NCI-H146 (cell line): ENCODE data around the gene UBQLNL.

Experiments
- DNase-seq: peaks from one replicate; lab custom pipeline; 2025; lab: John Stamatoyannopoulos, UW

Gene UBQLNL

DNA sequence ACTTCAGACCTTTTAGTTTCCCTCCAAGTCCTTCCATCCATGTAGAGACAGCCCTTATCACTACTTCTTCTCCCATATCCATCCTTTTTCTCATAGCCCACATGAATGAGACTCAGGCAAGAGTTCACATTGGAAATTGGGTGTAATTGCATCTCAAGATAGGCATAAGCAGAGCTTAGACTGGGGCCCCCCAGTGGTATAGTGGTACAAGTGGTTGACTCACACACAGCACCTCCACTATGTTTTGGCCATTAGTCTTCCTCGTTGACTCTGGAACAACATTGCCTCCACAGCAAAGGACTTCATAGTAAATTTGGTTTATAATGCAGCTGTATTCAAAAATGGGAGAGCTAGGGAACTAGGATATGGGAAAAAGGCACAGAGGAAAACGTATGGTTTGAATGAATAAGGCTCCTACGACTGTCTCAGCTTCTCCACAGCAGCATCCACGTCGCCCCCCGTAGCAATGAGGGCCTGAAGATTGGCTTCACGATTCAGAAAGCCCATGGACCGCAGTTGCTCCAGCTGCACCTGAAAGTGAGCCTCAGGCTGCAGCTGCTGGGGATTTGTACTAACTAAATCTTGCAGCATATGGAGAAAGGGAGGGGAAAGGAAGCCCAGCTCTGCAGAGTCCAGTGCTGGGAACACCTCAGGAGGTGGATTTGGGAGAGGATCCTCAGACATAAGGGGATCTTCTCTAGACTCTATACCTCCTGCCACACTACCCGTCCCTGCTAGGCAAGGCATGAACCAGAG lies 9.1 kb downstream of the UBQLNL start:
- DNase-seq = no peak

DNA sequence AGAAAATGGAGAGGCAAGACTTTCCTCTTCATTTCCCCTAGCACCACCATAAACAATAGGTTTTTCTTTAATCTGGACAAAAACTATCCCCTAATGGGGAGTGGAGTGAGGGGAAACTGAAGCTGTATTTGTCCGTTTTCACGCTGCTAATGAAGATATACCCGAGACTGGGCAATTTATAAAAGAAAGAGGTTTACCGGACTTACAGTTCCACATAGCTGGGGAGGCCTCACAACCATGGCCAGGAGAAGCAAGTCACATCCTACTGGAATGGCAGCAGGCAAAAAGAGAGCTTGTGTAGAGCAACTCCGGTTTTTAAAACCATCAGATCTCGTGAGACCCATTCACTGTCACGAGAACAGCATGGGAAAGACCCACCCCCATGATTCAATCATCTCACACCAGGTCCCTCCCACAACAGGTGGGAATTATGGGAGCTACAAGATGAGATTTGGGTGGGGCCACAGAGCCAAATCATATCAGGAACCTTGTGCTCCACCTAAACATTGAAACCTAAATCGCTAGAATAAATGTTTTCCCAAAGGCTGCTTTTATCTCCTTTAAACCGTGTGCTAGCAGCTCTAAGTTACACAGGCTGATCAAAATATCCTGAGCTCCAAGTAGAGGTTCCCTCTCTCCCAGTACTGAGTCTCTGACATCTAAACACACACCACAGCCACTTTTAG lies 11.0 kb downstream of the UBQLNL start:
- no peak for DNase-seq

DNA sequence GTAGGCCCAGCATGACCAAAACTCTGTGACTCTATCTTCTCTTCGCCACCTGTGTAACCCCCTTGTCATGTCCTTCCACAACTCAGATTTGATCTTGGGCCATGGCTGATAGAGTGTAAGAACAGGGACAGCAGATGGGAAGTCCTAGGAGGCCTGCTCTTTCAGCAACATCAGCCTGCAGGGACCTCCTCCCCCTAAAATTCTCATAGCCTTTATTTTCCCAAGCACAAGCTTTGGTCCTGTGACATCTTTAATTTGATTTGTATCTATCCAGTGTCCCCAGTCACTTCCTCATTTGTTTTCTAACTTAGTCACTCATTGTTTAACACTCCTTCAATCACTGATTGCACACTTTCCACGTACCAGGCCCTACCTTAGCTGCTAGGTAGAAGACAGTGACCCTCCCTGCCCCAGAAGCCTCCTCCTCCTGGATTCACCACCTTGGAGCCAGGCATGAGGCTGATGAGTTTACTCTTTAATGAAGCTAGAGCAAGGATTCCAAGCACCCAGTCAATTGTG lies 12.0 kb downstream of the UBQLNL start:
- no peak for DNase-seq

DNA sequence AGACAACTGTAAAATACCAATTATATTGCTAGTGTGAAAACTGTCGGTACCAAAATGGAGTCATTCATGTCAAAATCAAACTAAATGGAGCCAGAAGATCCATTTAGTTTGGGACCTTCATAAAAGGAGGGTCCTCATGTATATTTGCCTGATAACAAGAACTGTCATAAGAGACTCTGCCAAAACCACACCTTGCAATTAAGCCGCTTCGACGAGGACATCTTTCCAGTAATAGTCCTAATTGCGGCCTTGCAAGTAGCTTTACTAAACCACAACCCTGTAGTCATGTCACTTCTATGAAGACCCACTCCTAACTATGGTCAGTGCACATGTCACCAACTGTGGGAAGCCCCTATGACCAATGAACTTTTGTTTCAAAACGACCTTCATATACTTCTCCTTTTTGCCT lies 16.1 kb downstream of the UBQLNL start:
- no peak for DNase-seq

DNA sequence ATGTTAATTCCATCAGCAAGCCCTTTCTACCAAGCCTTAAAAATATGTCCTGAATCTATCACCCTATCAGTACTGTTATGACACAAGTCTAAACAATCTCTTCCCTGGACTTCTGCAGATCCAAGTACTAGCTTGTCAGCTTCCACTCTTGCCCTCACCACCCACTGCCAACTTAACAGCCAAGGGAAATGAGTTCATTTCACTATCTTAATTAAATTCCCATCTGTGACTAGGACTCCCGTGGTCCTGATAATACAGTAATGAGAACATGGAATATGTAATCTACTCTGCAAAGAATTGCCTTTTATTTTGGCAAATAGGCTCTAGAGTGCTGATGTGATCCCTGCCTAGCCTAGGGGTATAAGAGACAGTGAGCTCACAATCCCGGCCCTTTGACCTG lies 16.8 kb downstream of the UBQLNL start:
- no peak for DNase-seq

DNA sequence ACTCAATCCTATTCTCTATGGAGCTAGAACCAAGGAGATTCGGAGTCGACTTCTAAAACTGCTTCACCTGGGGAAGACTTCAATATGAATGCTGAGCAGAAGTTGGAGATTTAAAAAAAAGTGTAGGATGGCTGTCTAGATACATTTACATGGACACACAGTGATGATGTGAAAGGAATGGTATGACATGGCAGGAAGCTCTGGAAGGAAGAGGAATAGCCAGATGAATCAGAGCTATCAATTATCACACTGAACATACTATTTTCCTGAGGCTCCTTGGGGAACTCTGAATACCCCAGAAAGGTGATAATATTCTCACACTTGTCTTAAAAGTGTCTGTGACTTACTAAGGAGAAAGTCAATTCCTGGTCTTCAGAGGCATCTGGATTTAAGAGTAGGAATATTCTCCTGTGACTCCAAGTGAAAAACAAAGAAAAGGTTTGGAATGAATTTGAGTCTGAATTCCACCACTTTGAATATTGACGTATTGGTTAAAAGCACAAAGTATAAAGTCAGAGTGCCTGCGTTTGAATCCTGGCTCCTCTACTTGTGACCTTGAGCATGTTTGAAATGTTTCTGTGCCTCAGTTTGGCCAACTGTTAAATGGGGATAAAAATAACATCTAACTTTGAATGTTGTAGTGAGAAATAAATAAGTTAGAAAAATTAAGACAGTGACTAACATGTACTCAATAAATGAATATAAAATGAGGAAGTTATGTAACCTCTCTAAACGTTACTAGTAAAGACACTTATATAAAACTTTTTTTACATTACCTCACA lies 26.7 kb downstream of the UBQLNL start:
- no peak for DNase-seq

DNA sequence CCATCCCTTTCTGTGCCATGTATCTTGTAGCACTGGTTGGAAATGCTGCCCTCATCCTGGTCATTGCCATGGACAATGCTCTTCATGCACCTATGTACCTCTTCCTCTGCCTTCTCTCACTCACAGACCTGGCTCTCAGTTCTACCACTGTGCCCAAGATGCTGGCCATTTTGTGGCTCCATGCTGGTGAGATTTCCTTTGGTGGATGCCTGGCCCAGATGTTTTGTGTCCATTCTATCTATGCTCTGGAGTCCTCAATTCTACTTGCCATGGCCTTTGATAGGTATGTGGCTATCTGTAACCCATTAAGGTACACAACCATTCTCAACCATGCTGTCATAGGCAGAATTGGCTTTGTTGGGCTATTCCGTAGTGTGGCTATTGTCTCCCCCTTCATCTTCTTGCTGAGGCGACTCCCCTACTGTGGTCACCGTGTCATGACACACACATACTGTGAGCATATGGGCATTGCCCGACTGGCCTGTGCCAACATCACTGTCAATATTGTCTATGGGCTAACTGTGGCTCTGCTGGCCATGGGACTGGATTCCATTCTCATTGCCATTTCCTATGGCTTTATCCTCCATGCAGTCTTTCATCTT lies 27.6 kb downstream of the UBQLNL start:
- DNase-seq = no peak

DNA sequence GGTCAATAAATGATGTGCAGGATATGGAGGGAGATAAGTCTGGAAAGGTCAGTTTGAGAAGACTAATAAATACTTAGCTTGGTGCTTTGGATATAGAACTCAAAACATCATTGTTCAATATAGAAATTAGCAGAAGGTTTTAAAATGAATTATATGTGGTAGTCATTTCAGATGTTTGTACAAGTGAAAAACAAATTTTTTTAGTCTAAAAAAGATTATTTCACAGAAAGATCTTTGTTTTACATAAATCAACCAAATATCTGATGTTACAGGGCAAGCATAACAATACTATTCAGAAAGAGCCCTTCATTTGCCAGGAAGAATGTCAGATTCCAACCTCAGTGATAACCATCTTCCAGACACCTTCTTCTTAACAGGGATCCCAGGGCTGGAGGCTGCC lies 28.1 kb downstream of the UBQLNL start, which contains the start of gene OR52D1:
Gene OR52D1, plus strand, starts transcription at position 301 of the 400 bp plus-strand sequence. Its CDS starts 22 bp downstream, at position 323.
- DNase-seq = no peak

DNA sequence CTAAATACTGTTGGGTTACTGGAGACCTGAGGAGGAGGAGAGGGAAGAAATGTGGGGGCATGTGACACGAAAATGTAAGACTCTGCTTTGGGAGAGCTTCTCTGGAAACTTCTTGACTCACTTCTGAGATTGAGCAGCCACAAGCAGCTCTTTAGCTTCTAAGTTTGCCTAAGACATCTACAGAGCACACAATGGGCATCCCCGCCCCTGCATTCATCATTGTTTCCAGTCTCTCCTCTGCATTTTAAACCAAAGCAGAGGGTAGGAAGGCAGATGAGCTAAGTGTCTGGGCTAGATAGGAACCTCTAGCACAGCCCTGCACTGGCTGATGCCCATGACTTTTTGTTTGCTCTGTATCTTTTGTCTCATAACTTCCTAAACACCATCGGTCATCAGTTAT lies 30.1 kb downstream of the UBQLNL start:
- no peak for DNase-seq

DNA sequence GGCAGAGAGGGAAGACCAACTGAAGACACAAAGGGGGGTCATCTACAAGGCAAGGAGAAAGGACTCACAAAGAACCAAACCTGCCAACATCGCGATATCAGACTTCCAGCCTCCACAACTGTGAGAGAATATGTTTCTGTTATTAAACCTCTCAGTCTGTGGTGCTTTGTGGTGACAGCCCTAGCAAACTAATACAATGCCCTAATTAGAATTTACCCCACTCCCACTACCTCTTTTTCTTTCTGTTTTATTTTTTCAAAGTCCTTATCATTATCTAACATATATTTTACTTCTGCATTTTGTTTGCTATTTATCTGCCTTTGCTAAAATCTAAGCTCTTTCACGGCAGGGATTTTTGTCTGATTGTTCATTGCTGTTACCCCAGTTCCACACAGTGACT lies 30.5 kb downstream of the UBQLNL start:
- no peak for DNase-seq

DNA sequence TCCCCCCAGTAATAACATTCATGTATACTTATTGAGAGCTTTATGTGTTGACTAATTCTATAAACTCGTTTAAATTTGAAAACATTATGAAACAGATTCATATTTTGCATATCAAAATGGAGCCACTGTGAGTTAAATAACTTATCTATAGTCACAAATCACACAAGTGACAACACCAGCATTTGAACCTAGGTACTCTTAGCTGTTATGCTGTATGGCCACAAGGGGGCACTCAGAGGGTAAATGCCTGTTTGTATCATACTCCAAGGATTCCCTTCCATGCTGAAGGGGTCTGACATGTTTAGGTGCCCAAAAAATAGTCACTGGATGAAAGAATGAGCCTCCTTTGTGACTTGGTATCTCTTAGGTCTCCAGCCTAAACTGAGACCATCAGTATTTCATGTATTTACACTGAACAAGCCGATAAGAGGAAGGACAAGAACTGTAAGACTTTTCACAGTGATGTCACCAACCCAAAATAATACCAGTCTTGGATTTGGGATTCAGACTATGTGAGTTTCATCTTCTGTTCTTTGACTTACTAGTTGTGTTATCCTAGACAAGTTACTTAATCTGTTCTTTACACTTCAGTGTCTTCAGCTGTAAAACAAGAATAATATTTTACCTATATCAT lies 40.2 kb downstream of the UBQLNL start:
- DNase-seq = peak; percentile 31

DNA sequence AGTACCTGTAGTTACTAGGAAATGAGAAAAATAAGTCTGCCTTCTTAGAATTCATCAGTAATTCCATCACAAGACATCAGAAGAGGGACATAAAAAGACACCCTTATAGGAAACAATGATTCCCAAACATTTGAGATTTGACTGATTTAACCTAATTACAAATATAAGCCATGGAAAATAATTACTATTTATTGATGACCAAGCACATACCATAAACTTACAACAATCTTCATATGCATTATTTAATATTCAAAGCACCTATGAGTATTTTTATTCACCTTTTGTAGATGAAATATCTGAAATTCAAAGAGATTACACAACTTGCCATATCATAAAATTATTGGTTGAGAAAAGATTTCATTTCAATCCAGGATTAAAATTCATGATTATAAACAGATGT lies 42.6 kb downstream of the UBQLNL start:
- DNase-seq = no peak

DNA sequence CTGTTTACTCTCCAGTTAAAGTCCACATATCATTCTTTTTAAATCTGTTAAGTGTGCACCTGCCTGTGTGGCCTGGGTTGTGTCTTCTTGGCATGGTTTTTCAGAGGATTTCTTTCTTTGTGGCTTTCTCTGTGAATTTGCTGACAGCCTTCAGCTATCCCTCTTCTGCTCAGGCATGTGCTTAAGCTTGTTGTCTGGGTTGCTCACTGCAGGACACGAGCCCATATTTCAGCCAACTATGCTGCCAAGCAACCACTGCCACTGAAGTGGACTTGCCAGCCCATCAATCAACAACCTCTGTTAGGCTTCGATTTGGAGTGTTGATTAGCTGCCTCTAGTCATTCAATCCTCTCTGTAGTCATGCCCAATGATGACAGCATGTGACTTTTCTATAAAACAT lies 49.0 kb downstream of the UBQLNL start:
- DNase-seq = no peak
